Stimulated activated CD8-positive, alpha-beta memory T cell treated with anti-CD3 and anti-CD28 coated beads, Interleukin-7, amount 100 ng/mL, for 24 hours (primary cell): ENCODE measurements around the gene NEUROD4.
"Not testable (repeated sequence)": the region's sequence is repeated elsewhere in the genome, so short reads cannot be mapped to it uniquely, and the experiment has no call there.

ENCODE experiments used
- DNase-seq: peaks from one replicate; pipeline ENCODE4 v3.0.0-alpha.2; 2020; ENCODE audit warnings: low read depth

Gene NEUROD4

DNA sequence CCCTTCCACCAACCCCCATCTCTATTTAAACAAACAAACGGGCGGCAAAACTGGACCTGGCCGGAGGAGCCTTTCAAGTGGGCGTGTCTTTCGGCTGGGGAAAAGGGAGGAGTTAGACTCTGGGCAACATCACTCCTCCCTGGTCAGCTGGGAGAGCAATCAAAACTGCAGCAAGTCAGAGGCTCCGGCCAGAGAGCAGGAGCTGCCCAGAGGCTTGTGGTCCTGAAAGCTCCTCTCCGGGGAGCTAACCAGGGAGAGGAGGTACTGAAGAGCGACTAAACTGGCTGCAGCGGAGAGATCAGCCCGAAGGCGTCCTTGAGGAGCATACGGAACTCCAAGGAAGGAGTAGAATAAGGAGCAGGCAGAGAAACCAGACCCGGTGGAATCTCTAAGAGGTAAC is at the start of gene NEUROD4:
Gene NEUROD4 (plus strand): TSS at position 191 of the 400 bp plus-strand sequence. CDS start 6,466 bp downstream, outside the sequence.
- DNase-seq: no peak

DNA sequence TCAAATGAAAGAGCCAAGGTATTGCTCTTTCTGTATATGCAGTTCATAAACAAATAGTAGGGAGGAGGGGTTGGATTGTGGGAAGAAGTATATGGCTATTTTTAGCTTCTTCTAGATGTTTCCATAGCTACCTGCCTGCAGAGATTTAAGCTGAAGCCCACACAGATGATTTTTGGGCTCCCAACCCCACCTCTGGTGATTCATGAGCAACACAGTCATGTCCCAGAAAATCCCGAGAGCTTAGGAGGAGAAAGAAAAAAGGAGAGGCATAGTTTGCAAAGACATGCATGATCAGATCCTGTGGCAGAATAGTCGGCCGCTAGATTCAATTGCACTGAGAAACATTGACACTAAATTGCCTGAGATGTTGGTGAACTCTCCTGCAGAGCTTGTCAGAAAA is 49.0 kb upstream of the NEUROD4 start:
- no peak for DNase-seq

DNA sequence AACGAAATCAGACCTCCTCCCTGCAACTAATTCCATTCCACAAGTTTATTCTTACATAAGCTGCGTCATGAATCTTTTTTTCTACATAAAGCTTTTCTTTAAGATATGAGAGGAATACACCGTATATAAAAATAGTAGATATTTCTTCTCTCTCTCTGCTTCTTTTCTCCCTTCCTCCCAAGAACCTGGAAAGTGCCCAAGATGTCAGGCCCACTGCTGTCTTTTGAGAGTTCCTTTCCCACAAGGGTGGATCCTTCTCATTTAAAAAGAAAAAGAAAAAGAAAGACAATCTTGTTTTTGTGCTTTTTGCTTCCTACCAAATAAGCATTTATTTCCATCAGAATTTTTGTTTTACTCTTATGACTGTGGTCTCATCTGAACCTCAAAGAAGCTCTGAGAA is 46.2 kb upstream of the NEUROD4 start:
- DNase-seq: no peak

DNA sequence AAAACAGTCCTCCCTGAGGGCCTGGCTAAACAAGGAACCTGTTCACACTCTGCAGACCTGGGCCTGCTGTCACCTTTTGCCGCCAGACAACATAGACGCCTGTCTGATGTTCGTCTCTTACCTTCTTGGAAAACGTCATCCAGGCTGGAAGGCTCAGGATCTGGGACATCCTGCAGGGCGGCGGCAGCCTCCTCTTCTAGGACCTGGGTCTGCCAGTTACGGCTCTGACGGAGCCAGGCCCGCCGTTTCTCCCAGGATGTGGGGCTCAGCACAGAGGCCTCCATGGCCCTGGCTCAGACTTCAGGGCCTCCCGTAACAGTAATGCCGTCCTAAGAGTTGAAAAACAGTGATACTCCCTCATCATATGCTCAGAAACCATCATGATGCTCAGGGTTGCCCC is 45.5 kb upstream of the NEUROD4 start:
- no peak for DNase-seq

- DNase-seq: no peak
Observed at GRCh38 chr12:54975272-54975671, 44.5 kb upstream of the NEUROD4 start.

DNA sequence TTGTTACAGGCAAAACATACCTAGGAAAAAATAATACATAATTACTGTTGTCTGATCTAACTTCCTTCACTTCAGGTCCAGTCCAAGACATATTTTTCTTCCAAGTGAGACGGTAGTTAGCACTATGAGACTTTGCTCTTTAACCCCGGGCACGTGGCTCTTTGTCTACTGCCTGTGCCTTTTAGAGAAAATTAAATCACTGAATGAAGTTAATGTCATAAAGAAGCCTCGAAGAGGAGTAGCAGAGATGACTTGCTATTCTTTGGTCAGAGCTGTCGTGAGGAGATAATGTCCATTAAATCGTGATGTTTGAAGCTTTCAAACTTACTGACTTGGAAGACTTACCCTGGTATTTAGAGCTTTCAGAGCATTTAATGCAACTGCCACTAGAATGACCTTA is 43.9 kb upstream of the NEUROD4 start:
- DNase-seq: no peak

DNA sequence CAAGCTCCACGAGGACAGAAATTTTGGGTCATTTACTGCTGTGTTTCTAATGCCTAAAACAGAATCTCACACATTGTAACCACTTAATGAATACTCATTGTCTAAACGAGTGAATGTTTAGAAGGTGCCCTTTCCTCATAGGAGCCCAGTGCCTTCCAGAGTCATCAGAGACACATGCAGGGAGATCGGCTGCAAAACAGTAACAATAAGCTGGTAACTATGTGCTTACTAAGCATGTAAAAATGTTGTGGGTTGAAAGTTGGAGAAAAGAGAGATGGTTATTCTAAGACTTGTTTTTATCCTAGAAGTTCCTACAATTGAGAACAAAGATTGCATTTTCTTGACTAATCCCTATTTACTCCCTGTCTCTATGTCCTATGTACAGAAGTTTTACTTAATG is 42.6 kb upstream of the NEUROD4 start:
- DNase-seq: no peak

GRCh38 chr12:54977857-54978256 is 41.9 kb upstream of the NEUROD4 start:
- DNase-seq: no peak

GRCh38 chr12:54980341-54980740 is 39.4 kb upstream of the NEUROD4 start:
- no peak for DNase-seq

- DNase-seq: no peak
Observed at GRCh38 chr12:54981796-54982195, 38.0 kb upstream of the NEUROD4 start.

DNA sequence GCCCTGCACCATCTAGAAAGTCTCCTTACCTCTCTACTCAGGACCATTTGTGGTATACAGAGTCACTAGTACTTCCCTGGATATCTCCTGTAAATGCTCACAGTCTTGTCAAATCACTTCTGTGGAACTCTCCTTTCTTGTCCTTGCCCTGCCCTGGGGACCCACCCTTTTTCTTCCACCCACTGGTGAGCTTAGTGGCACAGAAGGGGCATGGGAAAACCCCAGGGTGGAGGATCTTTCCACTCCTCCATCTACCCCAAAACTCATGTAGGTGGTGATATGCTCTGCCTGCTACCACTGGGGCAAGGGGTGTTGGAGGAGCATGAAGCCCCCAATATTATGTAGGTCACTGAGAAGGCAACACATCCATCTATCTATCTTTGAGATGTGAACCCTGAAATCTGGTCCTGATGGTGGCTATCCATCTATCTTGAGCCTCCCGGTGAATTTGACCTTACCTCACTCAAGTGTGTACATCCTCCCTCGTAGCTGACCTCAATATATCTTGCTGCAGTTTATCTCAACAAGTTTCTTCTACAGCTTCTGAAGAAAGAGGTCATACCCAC is 36.2 kb upstream of the NEUROD4 start:
- no peak for DNase-seq

DNA sequence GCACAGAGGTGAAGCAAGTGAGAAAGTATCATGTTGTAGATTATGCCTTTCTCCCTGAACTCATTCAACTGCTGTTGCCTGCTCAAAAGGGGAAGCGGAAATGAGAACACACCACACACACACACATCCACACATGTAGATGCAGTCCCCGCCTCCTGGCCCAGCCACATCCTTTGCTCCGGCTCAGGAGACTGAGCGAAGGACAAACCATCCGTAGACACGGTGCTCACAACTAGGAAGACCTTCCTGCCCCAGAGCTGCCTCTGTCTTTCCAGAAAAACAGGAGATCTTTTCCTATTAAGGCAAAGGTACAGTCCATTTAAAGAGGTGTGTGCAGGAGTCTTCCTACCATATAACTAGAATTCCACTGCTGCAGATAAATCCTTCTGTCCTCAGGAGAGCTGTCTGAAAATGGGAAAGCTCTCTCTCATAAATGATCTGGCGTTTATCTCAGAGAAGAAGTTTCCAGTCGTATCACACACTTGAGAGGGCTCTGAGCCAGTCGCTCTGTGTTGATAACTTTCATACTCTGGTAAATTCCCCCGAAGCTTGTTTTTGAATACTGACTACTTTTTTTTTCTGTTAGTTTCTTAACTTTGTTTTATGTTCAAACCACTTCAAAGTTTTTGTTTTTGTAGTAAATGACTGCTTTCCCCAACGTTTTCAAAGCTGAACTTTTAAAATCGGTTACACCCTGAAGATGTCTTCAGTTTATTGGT is 35.0 kb upstream of the NEUROD4 start, which contains the start of gene TESPA1:
Gene TESPA1 (minus strand): TSS at position 105 of the 719 bp plus-strand sequence. CDS start 10,200 bp downstream, outside the sequence.
- peak; percentile 56 for DNase-seq

DNA sequence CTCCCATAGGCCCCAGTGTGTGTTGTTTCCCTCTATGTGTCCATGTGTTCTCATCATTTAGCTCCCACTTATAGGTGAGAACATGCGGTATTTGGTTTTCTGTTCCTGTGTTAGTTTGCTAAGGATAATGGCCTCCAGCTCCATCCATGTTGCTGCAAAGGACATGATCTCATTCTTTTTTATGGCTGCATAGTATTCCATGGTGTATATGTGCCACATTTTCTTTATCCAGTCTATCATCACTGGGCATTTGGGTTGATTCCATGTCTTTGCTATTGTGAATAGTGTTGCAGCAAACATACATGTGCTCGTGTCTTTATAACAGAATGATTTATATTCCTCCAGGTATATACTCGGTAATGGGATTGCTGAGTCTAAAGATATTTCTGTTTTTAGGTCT is 33.0 kb upstream of the NEUROD4 start:
- DNase-seq: not testable (repeated sequence)

DNA sequence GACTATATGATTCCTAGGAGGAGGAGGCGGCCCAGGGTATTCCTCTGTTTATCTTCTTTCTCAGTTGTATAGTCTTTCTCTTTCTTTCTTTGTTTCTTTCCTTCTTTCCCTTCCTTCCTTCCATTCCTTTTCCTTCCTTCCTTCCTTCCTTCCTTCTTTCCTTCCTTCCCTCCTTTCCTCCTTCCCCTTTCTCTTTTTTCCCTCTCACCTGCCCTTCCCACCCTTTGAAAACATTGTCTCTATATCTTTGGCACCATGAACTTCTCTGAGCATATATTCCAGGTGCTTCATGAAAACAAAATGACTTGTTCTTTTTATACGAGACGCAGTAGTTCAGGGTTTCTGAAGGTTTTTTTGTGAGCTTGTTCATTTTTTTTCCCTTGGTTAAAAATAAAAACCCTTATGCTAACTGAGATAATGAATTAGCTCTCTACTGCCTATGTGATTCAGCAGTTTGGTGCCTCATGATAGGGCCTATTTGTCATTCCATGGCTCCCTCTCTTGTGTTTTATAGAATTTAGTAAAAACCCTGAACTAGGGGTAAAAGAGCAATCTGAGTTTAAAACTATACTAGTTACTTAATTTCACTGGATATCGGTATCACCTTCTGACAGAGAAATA is 32.1 kb upstream of the NEUROD4 start:
- no peak for DNase-seq

GRCh38 chr12:54988402-54989054 is 31.2 kb upstream of the NEUROD4 start:
- no peak for DNase-seq

GRCh38 chr12:54989829-54990228 is 29.9 kb upstream of the NEUROD4 start:
- no peak for DNase-seq

- DNase-seq: no peak
Observed at GRCh38 chr12:54991161-54991990, 28.4 kb upstream of the NEUROD4 start.

DNA sequence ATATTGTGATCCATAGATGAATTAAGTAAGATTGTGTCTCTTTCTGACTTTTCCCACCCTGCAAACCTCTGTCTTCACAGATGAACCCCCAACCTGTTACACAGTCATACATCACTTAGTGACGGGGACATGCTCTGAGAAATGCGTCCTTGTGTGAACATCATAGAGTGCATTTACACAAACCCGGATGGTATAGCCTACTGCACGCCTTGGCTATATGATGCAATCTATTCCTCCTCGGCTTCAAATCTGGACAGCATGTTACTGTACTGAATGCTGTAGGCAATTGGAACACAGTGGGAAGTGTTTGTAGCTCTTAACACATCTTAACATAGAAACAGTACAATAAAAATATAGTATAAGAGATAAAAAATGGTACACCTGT is 27.8 kb upstream of the NEUROD4 start:
- DNase-seq: no peak

GRCh38 chr12:54993181-54993835 is 26.5 kb upstream of the NEUROD4 start:
- DNase-seq: no peak

DNA sequence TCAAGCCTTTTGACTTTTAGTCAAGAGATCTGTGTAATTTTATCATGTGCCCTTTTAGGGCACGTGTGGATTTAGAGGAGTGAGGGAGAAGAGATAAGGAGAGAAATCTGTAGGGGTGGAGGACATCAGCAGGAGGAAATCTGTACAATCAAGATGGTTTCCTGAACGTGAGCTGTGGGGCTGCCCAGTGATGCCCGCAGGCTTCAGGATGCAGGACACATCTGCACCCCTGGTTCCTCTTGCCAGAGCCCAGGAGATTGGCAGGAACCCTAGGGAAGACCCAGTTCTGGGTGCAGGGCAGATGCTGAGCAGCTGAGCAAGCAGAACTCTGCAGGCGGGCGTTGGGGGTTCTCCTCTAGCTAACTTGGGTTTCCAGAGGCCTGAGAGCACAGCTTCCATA is 23.6 kb upstream of the NEUROD4 start:
- DNase-seq: no peak

- no peak for DNase-seq
Observed at GRCh38 chr12:54997929-54998522, 21.7 kb upstream of the NEUROD4 start.
